Fibroblast of villous mesenchyme (primary cell): ENCODE measurements around the gene DPYD. TPM values are rescaled to one million over a fixed set of nuclear protein-coding genes. Genes with fewer than 3 reads are reported as not detected.

Experiments used
- DNase-seq: peaks from one replicate; pipeline ENCODE4 v3.0.0-alpha.2; 2010; ENCODE audit warnings: low read depth
- H3K4me3 ChIP-seq: 2 replicates; pipeline ENCODE4 v1.5.1; 2011; ENCODE audit warnings: low read depth, mild to moderate bottlenecking, low read length
- CTCF ChIP-seq: IDR thresholded peaks from 2 replicates; pipeline ENCODE4 v1.5.1; 2012; ENCODE audit warnings: low read depth, mild to moderate bottlenecking, low read length; ENCODE audit not compliant: insufficient read depth
- total RNA-seq: library from RNA; depleted of rRNA; stranded (reverse); fragments of >200 nt; gene quantifications from 2 replicates; pipeline ENCODE4 v1.2.3, GENCODE V29; 2012

The DPYD gene
- total RNA-seq, 1 donor = 48.4 TPM

GRCh38 chr1:97721221-97721620 lies 199.6 kb downstream of the DPYD start:
- DNase-seq = peak; percentile 0
- no peak for TF ChIP-seq CTCF
- H3K4me3 ChIP-seq = no peak overlapping the region

DNA sequence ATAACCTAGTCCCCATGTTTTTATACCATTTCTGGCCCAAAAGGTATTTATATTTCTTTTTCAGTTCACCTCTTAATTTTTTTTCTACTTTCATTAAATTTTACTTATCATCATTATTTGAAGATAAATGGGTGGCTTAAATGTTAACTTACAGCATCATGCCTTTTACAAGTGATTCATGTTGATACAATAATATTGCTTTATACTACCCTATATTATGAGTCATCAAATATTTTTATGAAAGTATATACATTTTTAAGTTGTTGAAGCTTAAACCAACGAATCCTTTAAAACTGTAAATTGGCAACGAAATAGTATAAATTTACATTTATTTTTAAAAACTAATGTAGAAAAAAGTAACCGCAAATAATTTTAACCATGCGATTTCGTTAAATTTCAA lies 207.9 kb downstream of the DPYD start:
- no peak for DNase-seq
- TF ChIP-seq CTCF = no peak
- no peak overlapping the region for H3K4me3 ChIP-seq

GRCh38 chr1:97711858-97712257 lies 209.0 kb downstream of the DPYD start:
- no peak overlapping the region for H3K4me3 ChIP-seq
- DNase-seq = no peak
- no peak for TF ChIP-seq CTCF

DNA sequence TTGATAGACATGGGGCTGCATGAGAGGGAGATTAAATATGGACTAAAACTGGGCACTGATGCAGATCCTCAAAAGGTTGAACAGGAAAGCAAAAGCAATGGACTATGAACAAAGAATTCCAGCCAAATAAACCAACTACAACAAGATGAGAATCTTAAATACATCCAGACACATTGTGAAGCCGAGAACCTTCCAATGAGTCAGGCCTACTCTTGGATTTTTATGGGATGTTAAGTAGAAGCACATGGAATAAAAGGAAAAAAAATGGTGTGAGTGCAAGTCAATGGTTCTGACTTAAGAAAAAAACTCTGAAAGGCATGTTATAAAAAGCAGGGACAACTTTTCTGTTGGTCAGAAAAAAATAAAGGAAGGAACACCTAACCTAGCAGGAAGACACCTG lies 227.2 kb downstream of the DPYD start:
- no peak overlapping the region for H3K4me3 ChIP-seq
- TF ChIP-seq CTCF = no peak
- no peak for DNase-seq

- TF ChIP-seq CTCF = no peak
- DNase-seq = no peak
- no peak overlapping the region for H3K4me3 ChIP-seq
Observed at GRCh38 chr1:97691325-97691724, 229.5 kb downstream of the DPYD start.

DNA sequence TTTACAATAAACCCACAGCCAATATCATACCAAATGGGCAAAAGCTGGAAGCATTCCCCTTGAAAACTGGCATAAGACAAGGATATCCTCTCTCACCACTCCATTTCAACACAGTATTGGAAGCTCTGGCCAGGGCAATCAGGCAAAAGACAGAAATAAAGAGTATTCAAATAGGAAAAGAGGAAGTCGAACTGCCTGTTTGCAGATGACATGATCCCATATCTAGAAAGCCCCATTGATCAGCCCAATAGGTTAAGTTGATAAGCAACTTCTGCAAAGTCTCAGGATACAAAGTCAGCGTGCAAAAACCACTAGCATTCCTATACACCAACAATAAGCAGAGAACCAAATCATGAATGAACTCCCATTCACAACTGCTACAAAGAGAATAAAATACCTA lies 235.5 kb downstream of the DPYD start:
- no peak overlapping the region for H3K4me3 ChIP-seq
- TF ChIP-seq CTCF = no peak
- no peak for DNase-seq

DNA sequence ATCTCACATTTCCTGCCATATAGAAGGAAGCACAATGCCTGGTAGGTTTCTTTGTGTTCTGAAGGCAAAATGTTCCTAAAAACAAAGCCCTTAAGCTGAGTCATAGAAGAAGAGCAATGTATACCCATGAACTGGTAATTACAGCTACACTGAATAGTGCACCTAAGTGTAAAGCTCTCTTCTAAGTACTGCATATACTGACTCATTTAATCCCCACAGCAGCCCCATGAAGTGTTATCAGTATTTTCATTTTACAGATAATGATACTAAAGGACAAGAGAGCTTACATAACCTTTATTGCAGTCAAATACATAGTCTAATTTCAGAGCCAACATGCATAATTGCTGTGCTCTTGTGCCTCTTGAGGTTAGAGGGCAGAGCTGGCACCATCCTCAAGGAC lies 239.9 kb downstream of the DPYD start:
- TF ChIP-seq CTCF = no peak
- H3K4me3 ChIP-seq = no peak overlapping the region
- DNase-seq = no peak
